ENCODE measurements around the gene CASKIN2. TPM values are rescaled to one million over a fixed set of nuclear protein-coding genes. Genes with fewer than 3 reads are reported as not detected.
A peak's percentile ranks its signal among the peaks of the same experiment; 100 is the strongest.

Gene CASKIN2
- total and polyA plus RNA-seq, 2 of the 4 experiments (the other 2 are of a cell fraction): 2.9 to 6.9 TPM

DNA sequence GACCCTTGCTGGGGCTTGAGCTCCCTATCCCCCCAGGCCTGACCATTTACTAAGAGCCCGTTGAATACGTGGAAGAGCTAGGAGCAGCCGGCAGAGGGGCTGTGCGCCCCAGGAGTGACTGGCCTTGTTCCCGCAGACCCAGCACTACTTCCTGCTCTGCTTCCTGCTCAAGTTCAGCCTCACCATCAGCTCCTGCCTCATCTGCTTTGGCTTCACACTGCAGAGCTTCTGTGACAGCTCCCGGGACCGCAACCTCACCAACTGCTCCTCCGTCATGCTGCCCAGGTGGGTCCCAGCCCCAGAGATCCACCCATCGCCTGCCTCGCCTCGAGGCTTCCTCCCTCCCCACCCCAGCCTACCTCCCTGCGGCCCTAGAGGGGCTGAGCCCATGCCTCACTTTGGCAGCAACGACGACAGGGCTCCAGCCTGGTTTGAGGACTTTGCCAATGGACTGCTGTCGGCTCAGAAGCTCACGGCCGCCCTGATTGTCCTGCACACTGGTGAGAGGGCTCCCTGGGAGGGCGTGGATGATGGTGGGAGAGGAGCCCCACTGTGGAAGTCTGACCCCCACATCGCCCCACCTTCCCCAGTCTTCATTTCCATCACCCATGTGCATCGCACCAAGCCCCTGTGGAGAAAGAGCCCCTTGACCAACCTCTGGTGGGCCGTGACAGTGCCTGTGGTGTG lies 17.2 kb downstream of the CASKIN2 start:
- H4K20me1 ChIP-seq (ENCODE audit: insufficient read depth, low read length): no peaks in the 10 kb centered on the region
- H2AFZ ChIP-seq (replicated peaks; ENCODE audit: low read length, poor library complexity): no peak overlapping the region
- no peak overlapping the region for H4K8ac ChIP-seq (ENCODE audit: low read depth in 2 of 2, low read length in 2 of 2)
- H3K79me1 ChIP-seq (ENCODE audit: low read depth in 1 of 2, low read length in 2 of 2): no peaks in the 10 kb centered on the region
- H2BK20ac ChIP-seq (ENCODE audit: low read depth, low read length): no peak overlapping the region
- no peak overlapping the region for H3K9ac ChIP-seq (ENCODE audit: low read depth, low read length)
- no peak overlapping the region for H3K14ac ChIP-seq (replicated peaks; ENCODE audit: low read depth, low read length)
- H3K27ac ChIP-seq (ENCODE audit: insufficient read depth, low read length): no peak overlapping the region
- no peak overlapping the region for H3K18ac ChIP-seq (ENCODE audit: low read depth, low read length)
- H3K27me3 ChIP-seq (ENCODE audit: control insufficient read depth, insufficient read depth, low read length): no peaks in the 10 kb centered on the region
- ChIA-PET CTCF (no interaction called here), POLR2A (ENCODE audit: unreplicated experiment) (no interaction called here)
- in situ Hi-C loops (cut with MboI; ENCODE audit: low sequenced_read_pairs) (no loop called here), intact Hi-C loops (cut with micrococcal nuclease) (no loop called here), dilution Hi-C loops (cut with HindIII; ENCODE audit: low sequenced_read_pairs, unreplicated experiment) (no loop called here)
- no peak for ATAC-seq (ENCODE audit: low read depth)
- H3K9me1 ChIP-seq (ENCODE audit: insufficient read depth, low read length): no peaks in the 10 kb centered on the region
- H3K9me3 ChIP-seq (ENCODE audit: control insufficient read depth, insufficient read depth, low read length): no peaks in the 10 kb centered on the region
- peaks cover 57% of the 10 kb centered on the region for H3K36me3 ChIP-seq (ENCODE audit: control insufficient read depth, insufficient read depth, low read length)
- BruUV-seq (replicated peaks): no TSS peak
- DNase-seq: no peak
- H3K4me1 ChIP-seq (ENCODE audit: control insufficient read depth, insufficient read depth, low read length): no peaks in the 10 kb centered on the region
- no peak overlapping the region for H3K4me3 ChIP-seq (ENCODE audit: insufficient read depth, low read depth, low read length)
- H3K4ac ChIP-seq (ENCODE audit: low read depth, low read length): no peak overlapping the region
- 98% methylated on average over 5 of the region's 21 CpGs; no CpG with 5 or more reads in 1 of the 2 experiments for WGBS, 2 experiments (ENCODE audit: extremely low coverage in 2 of 2, insufficient read length in 1 of 2)
- peak overlapping the region; percentile 72 for H2AK9ac ChIP-seq (replicated peaks; ENCODE audit: low read depth, low read length, poor library complexity)
- no peak overlapping the region for H2AK5ac ChIP-seq (ENCODE audit: low read depth, low read length)
- no peak overlapping the region for H4K5ac ChIP-seq (ENCODE audit: low read depth, low read length)
- H3K56ac ChIP-seq (ENCODE audit: extremely low read depth, insufficient read depth, low read length): no peak overlapping the region
- H3K23ac ChIP-seq (ENCODE audit: low read depth, low read length): no peak overlapping the region
- no peak overlapping the region for H2BK5ac ChIP-seq (ENCODE audit: low read depth, low read length, poor library complexity, severe bottlenecking)
- no peak overlapping the region for H2BK120ac ChIP-seq (ENCODE audit: low read depth, low read length)
- no peak overlapping the region for H3K4me2 ChIP-seq (ENCODE audit: low read depth, low read length)
- no peak overlapping the region for H2BK15ac ChIP-seq (ENCODE audit: low read depth, low read length)
- no peak overlapping the region for H4K91ac ChIP-seq (ENCODE audit: insufficient read depth, low read depth, low read length)
- TF ChIP-seq CHD1 (IDR thresholded peaks at IDR 0.05; ENCODE audit: low read depth, low read length): no peak
- TF ChIP-seq RCOR1 (IDR thresholded peaks at IDR 0.05; ENCODE audit: insufficient replicate concordance, low read length): no peak
- no peak for TF ChIP-seq NFE2L2 (IDR thresholded peaks at IDR 0.05; ENCODE audit: low read depth, low read length)
- no peak for TF ChIP-seq FOS (IDR thresholded peaks at IDR 0.05; ENCODE audit: low read depth, low read length)
- TF ChIP-seq MXI1 (IDR thresholded peaks at IDR 0.05; ENCODE audit: borderline replicate concordance, low read depth, low read length): no peak
- TF ChIP-seq SMC3 (IDR thresholded peaks at IDR 0.05; ENCODE audit: low read depth, low read length): no peak
- TF ChIP-seq, protein P1, sequence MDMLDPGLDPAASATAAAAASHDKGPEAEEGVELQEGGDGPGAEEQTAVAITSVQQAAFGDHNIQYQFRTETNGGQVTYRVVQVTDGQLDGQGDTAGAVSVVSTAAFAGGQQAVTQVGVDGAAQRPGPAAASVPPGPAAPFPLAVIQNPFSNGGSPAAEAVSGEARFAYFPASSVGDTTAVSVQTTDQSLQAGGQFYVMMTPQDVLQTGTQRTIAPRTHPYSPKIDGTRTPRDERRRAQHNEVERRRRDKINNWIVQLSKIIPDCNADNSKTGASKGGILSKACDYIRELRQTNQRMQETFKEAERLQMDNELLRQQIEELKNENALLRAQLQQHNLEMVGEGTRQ (IDR thresholded peaks at IDR 0.05; ENCODE audit: low read depth, low read length): no peak
- TF ChIP-seq RFX5 (IDR thresholded peaks at IDR 0.05; ENCODE audit: low read depth, low read length): no peak
- TF ChIP-seq, protein P2, sequence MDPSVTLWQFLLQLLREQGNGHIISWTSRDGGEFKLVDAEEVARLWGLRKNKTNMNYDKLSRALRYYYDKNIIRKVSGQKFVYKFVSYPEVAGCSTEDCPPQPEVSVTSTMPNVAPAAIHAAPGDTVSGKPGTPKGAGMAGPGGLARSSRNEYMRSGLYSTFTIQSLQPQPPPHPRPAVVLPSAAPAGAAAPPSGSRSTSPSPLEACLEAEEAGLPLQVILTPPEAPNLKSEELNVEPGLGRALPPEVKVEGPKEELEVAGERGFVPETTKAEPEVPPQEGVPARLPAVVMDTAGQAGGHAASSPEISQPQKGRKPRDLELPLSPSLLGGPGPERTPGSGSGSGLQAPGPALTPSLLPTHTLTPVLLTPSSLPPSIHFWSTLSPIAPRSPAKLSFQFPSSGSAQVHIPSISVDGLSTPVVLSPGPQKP (IDR thresholded peaks at IDR 0.05; ENCODE audit: borderline replicate concordance, low read depth, low read length): no peak

Measured in IMR-90 (cell line).